ENCODE data around the gene FBXO10. TPM values are rescaled to one million over a fixed set of nuclear protein-coding genes. Genes with fewer than 3 reads are reported as not detected.

The FBXO10 gene
- total RNA-seq, 4 donors from 2014 or later = 7.3 to 16.2 (median 9.2) TPM

GRCh38 chr9:37531699-37532098 lies 44.5 kb downstream of the FBXO10 start:
- TF ChIP-seq CTCF (IDR thresholded peaks at IDR 0.05) = no peak
- no peak for DNase-seq (ENCODE audit: low spot score)
- ATAC-seq (ENCODE audit: low FRiP score) = no peak

GRCh38 chr9:37528652-37529471 lies 47.3 kb downstream of the FBXO10 start:
- no peak for TF ChIP-seq CTCF (IDR thresholded peaks at IDR 0.05)
- DNase-seq (ENCODE audit: low spot score) = no peak
- ATAC-seq (ENCODE audit: low FRiP score) = no peak

- no peak for DNase-seq (ENCODE audit: low spot score)
Observed at GRCh38 chr9:37523916-37524315, 52.3 kb downstream of the FBXO10 start.

GRCh38 chr9:37522971-37523370 lies 53.2 kb downstream of the FBXO10 start:
- DNase-seq (ENCODE audit: low spot score) (no peak), ATAC-seq (ENCODE audit: low FRiP score) (no peak)
- TF ChIP-seq CTCF (IDR thresholded peaks at IDR 0.05) = no peak

More at GRCh38 chr9:37523916-37524315, 52.3 kb downstream of the FBXO10 start:
- no peak for TF ChIP-seq CTCF (IDR thresholded peaks at IDR 0.05)
- ATAC-seq (ENCODE audit: low FRiP score) = no peak

GRCh38 chr9:37521111-37521510 lies 55.1 kb downstream of the FBXO10 start:
- no peak for TF ChIP-seq CTCF (IDR thresholded peaks at IDR 0.05)
- DNase-seq (ENCODE audit: low spot score) (no peak), ATAC-seq (ENCODE audit: low FRiP score) (no peak)

GRCh38 chr9:37520641-37521040 lies 55.5 kb downstream of the FBXO10 start:
- ATAC-seq (ENCODE audit: low FRiP score) = no peak
- no peak for DNase-seq (ENCODE audit: low spot score)
- TF ChIP-seq CTCF (IDR thresholded peaks at IDR 0.05) = no peak

- no peak for DNase-seq (ENCODE audit: low spot score)
- ATAC-seq (ENCODE audit: low FRiP score) = no peak
- no peak for TF ChIP-seq CTCF (IDR thresholded peaks at IDR 0.05)
Observed at GRCh38 chr9:37517923-37518322, 58.3 kb downstream of the FBXO10 start.
